Right hindlimb (tissue), 1 donor: ENCODE results near the gene ARID1B.
A peak's percentile ranks its signal among the peaks of the same experiment; 100 is the strongest.

Experiments
- DNase-seq: peaks from one replicate; pipeline ENCODE4 v3.0.0-alpha.2; 2018

ARID1B gene

GRCh38 chr6:157171801-157172200, 394.6 kb downstream of the ARID1B start:
- no peak for DNase-seq

DNA sequence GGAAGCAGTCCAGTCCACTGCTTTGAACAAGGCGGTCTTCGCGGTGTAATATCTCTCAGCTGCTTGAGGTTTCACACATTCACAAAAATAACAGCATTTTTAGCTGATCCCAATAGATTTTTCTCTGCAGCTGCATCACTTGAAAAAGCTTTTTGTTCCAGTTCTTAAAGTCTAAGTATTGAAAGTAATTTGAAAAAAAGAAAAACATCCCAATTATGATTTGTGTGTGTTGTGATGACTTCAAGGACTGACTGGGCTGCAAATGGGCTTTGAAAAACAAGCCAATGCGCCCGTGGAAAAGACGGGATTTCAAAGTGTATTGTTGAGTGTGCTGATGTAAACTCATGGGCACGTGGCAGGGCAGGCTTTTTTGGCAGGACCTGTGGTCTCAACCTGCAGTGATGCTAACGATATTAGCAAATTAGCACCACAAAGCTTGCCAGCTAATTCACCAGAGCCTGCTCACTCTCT, 395.1 kb downstream of the ARID1B start:
- DNase-seq = no peak

DNA sequence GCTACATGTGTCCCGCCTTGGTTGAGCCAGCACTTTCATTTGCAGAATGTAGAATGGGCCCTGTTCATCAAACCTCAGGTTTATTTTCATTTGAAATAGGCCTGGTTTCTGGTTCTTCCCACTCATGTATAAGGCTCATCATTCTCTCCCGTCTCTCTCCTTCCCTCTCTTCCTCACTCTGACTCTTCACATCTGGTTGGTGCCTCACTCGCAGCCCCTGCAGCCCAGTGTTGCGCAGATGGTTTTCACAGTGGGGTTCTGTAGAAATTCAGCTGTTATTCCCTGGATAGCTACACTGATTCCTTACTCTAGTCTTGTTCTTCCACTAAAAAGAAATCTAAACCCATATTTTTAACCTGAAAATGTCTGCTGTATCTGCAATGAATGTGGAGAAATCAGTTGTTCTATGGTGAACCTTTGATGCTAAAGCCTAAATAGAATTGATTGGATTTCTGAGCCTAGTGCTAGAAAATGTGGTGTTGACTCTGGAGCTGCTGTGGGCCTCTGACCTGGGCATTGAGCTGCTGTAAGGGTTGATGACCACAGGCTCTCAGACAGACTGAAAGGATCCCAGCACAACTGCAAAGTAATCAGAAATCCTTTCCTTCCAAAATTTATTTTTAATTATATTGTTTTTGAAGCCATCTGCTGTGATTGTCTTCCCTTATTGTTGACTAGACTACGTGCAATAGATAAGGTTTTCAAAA, 395.8 kb downstream of the ARID1B start:
- no peak for DNase-seq

DNA sequence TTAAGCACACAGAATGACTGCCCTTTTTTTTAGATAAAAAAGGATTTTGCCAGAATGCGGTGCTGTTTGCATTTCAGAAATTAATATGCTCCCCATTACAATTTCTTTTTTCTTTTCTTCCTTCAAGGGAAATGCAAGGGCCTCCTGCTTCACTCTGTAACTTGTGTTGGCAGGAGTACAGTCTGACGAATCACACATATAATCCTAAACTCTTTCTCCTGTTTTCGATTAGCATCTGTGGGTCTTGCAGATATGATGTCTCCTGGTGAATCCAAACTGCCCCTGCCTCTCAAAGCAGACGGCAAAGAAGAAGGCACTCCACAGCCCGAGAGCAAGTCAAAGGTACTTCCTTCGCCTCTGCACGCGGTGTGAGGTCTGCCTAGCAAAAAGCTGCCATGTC, 396.6 kb downstream of the ARID1B start:
- no peak for DNase-seq

DNA sequence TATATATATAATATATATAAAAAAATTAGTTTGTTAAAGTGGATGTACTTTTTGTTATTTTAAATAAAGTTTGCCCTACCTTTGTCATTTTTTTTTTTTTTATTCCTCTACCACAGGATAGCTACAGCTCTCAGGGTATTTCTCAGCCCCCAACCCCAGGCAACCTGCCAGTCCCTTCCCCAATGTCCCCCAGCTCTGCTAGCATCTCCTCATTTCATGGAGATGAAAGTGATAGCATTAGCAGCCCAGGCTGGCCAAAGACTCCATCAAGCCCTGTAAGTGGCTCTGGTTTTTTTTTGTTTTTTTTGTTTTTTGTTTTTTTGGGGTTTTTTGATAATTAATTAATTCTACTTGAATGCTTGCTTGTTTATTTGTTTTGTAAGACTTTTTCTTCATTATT, 397.6 kb downstream of the ARID1B start:
- DNase-seq = no peak

DNA sequence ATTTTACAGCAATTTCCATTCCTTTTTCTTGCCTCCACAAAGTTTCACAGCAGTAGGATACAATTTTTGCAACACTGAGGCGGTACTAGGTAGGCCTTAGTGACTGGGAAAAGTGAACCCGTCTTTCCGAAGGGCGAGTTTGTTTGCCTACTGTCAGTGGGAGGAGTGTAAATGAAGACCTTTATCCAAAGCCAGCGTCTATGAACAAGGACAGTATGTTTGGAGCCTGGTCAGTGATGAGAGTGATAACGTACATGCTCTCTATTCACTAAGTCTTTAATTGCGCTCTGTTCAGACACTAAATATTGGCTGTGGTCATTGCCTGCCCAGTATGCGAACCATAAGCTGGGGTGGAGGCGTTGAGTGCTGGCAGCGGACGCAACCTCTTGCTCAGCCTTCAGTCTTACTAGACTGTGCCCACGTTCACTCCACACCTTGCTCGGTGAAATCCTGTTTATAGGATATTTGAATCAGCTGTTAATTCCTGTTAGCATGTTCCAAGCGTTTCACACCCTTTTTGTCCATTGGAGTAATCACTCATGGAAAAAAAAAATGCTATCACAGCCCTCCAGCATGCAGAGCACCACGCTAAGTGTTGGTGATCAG, 400.7 kb downstream of the ARID1B start:
- DNase-seq = no peak

DNA sequence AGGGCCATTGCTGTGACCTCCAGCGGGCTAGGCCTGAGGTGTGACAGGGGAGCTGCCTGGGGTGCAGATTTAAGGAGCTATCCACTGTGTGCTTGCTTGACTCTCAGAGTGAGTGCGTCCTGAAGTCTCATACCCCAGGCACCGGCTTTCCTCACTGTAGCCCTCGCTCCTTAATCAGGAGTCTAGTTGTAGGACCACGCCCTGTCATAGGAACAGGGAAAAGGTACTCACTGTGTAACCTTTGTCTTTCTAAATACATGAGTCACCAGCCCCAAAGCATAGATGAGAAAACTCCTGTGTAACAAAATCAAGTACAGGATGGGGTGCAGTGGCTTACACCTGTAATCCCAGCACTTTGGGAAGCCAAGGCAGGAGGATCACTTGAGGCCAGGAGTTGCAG, 404.5 kb downstream of the ARID1B start:
- no peak for DNase-seq

- no peak for DNase-seq
Observed at GRCh38 chr6:157182503-157183264, 405.5 kb downstream of the ARID1B start.

- peak; percentile 72 for DNase-seq
Observed at GRCh38 chr6:157184202-157185015, 407.2 kb downstream of the ARID1B start.

GRCh38 chr6:157185171-157185570, 408.0 kb downstream of the ARID1B start:
- DNase-seq = no peak

DNA sequence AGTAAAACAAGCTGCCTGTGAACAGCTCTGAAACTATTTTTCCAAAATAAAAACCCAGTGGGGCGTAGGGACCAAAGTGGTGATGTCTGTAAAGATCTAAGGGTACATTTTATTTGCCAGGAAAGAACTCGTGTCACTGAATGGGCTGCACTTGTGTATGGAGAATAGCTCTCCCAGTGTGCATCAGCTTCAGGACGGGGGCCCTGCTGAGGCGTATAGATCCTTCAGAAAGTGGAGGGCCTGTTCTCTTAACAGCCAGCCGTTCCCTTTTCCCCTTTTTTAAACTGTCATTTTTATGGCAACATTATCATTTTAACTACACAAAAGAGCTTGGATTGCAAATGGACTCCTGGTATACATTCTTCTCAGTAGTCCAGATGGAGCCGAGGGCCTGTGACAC, 408.8 kb downstream of the ARID1B start:
- no peak for DNase-seq

- no peak for DNase-seq
Observed at GRCh38 chr6:157186785-157187181, 409.6 kb downstream of the ARID1B start.

DNA sequence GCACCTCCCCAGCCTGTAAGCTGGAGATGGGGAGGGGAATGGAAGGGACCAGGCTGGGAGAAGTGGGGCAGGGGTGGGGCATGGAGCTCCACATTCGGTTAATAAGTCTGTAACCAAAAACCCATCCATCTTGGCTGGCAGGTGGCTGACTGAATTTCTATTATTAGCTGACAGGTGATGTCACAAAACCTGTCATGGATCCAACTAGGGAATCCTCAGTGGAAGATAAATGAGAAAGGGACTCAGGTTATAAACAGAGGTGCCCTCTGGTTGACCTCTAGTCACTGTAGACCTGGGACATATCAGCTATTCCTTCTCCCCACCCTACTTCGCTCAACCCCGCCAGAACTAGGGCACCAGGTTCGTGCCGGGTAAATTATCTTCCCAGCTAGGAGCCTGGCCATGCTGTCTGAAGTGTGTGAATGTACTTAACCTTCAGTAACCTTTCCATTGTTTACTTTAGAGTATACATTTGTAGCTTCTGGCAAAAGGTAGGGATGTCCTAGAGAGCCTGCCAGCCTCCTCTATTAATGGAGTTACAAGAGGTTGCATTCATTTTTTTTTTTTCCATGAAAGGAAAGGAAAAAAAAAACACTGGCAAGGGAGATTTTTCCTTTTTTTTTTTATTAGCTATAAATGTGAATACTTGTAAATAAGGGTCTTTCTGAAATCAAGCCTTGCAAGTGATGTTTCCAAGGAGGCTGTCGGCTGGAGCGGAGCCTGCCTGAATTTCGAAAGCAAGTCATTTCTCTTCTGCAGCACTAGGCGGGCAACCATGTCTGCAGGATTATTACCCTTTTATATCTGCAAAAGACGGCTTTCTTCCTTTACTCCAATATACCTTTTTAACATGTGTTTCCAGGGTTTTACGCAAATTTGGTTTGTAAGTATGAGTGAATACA, 410.3 kb downstream of the ARID1B start:
- DNase-seq = peak; percentile 56

GRCh38 chr6:157188213-157188612, 411.0 kb downstream of the ARID1B start:
- no peak for DNase-seq

DNA sequence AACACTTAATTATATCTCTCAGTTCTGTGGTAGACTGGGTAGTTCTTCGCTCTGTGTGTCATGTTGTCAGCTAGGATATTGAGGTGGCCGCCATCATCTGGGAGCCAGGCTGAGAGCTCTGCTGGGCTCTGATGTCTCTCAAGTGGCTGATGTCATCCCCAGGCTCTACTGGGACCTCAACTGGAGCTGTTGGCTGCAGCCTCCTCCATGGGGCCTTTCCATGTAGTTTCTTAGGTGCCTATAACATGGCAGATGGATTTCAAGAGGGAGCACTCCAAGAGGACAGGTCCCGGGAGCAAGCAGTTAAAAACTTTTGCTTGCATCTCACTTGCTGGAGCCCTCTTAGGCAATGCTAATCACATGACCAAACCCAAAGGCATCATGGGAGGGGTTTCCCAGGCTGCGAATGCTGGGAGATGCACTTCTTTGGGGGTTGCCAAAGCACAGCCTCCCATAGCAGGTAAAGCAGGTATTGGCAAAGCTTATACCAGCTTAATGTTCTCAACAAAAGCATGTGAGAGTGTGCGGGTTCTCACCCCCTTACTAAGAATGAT, 416.3 kb downstream of the ARID1B start:
- DNase-seq = no peak

- no peak for DNase-seq
Observed at GRCh38 chr6:157194110-157194509, 416.9 kb downstream of the ARID1B start.

DNA sequence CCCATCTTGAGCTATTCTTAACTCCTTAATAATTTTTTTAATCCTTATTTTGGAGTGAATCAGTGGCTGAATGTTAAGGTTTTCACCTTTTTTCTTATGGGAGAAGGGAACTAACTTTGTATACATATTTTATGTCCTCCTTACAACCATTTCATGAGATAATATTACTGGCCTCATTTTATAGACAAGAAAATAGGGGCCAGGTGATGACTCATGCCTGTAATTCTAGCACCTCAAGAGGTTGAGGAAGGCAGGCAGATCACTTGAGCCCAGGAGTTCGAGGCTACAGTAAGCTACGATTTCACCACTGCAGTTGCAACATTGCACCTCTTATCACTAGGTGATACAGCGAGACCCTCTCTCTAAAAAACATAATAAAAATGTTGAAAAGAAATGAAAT, 417.5 kb downstream of the ARID1B start:
- no peak for DNase-seq

DNA sequence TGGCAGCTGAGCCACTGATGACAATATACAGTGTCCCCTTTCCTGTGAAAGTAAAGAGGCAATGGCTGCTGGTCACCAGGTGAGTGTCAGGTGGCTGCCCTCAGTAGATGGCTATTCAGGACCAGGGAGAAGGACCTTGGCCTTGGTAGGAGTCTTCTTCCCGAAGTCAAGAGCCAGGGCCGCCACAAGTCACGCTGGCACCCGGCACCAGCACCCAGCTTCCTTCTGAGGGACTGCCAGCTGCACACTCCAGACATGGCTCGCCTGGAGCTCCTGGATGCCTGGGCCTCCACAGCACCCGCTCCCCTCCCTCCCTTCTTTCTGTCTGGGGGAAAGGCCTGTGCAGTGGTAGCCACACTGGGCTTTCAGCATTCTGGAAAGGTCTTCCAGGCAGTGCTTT, 419.2 kb downstream of the ARID1B start:
- no peak for DNase-seq

DNA sequence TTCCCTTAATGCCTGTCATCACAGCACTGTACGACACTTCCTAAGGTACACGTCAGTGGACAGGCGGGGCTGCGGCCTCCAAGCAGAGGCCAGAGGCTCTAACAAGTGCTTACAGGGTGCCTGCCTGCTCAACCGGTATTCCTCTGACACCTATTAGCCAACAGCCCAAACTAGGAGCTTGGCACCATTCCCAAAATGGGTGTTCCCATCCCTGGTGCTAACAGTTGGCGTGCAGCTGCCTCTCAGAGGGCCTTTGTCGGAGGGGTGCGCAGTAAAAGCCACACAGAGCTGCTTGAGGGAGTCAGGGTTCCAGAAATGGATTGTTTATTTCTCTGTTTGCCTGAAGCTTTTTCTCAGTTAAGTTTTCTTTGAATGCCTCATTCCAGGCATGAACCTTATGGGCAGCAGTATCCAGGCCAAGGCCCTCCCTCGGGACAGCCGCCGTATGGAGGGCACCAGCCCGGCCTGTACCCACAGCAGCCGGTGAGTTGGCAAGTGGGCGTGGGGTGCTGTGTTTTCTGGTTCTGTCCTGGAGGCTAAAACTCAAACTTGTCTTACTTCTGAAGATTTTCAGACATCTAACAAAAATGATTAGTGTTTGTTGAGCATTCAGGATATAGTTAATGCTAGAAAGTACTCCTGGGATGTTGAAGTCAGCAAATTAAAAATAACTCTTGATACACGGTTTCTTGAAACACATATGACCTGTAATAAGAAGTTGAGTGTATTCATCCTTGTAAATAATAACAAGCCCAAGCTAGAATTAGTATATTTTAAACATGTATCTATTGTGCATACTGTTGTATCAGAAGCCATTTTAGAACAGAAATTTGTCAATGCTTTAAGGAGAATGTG, 421.5 kb downstream of the ARID1B start:
- DNase-seq = peak; percentile 67

GRCh38 chr6:157200117-157200516, 422.9 kb downstream of the ARID1B start:
- no peak for DNase-seq

- DNase-seq = no peak
Observed at GRCh38 chr6:157200611-157201010, 423.4 kb downstream of the ARID1B start.
